Fibroblast of lung (primary cell): ENCODE results near the gene MCRIP2.

ENCODE experiments used
- CTCF ChIP-seq, 2 donors: IDR thresholded peaks in 1 of 2; conservative IDR thresholded peaks in 1 of 2; 1 replicate in 1 of 2; 2 replicates in 1 of 2; pipeline ENCODE4 v1.5.1; 2011 to 2012; ENCODE audit warnings: low read length in 2 of 2, control low read depth in 1 of 2, inconsistent platforms in 1 of 2, low read depth in 1 of 2, mild to moderate bottlenecking in 1 of 2
- EZH2 ChIP-seq: IDR thresholded peaks from 2 replicates; pipeline ENCODE4 v1.5.1; 2012; ENCODE audit warnings: low read length, control low read depth, mild to moderate bottlenecking; ENCODE audit errors: missing control alignments

DNA sequence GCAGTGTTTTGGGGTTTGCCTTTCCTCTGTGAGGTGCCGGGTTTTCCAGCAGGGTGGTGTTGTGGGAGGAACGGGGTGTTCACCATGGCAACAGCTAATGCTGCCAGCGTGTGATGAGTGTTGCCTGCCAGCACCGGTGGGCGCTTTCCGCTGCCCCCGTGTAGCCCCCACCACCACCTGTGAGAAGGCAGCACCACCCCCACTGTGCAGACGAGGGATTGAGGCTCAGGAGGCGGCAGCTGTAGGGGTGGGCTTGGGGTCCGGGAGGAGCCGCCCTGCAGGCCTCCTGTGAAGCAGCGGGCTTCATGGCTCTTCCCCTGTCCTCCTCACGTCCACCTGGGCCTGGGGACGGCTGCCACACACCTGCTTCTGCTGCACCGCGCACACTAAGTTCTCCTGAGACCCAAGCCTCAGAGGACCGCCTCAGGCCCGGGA, 46.5 kb upstream of the MCRIP2 start:
- no peak for TF ChIP-seq CTCF (conservative IDR thresholded peaks at IDR 0.05 in 1 of 2, IDR thresholded peaks at IDR 0.05 in 1 of 2; ENCODE audit: low read depth in 1 of 2, low read length in 2 of 2)
- no peak for TF ChIP-seq EZH2
